Measurements from ENCODE around the gene PLRG1.
A peak's percentile ranks its signal among the peaks of the same experiment; 100 is the strongest.
"Not testable (repeated sequence)": the region's sequence is repeated elsewhere in the genome, so short reads cannot be mapped to it uniquely, and the experiment has no call there.

PLRG1 gene

GRCh38 chr4:154549894-154550790 lies at the start of gene PLRG1:
Gene PLRG1, minus strand, starts transcription at chr4:154550400. Its CDS starts 92 bp downstream, at chr4:154550308.
- DNase-seq, result peak; percentile 96

- DNase-seq, result no peak
Observed at GRCh38 chr4:154597798-154598774, 47.9 kb upstream of the PLRG1 start.

GRCh38 chr4:154597281-154597680 lies 47.1 kb upstream of the PLRG1 start:
- DNase-seq, result not testable (repeated sequence)

- DNase-seq, result no peak
Observed at GRCh38 chr4:154595807-154596206, 45.6 kb upstream of the PLRG1 start.

- not testable (repeated sequence) for DNase-seq
Observed at GRCh38 chr4:154594343-154594742, 44.1 kb upstream of the PLRG1 start.

GRCh38 chr4:154593868-154594267 lies 43.7 kb upstream of the PLRG1 start:
- DNase-seq, result no peak

GRCh38 chr4:154591890-154592289 lies 41.7 kb upstream of the PLRG1 start:
- no peak for DNase-seq

GRCh38 chr4:154590329-154591006 lies 40.3 kb upstream of the PLRG1 start, which contains the start of gene FGA:
Gene FGA, minus strand, starts transcription at chr4:154590742. Its CDS starts 55 bp downstream, at chr4:154590687.
- DNase-seq, result no peak

- no peak for DNase-seq
Observed at GRCh38 chr4:154589296-154590197, 39.3 kb upstream of the PLRG1 start.

GRCh38 chr4:154588198-154588597 lies 38.0 kb upstream of the PLRG1 start:
- no peak for DNase-seq

- no peak for DNase-seq
Observed at GRCh38 chr4:154586296-154587033, 36.3 kb upstream of the PLRG1 start.

- DNase-seq, result no peak
Observed at GRCh38 chr4:154585369-154586018, 35.3 kb upstream of the PLRG1 start.

GRCh38 chr4:154584259-154584658 lies 34.1 kb upstream of the PLRG1 start:
- no peak for DNase-seq

GRCh38 chr4:154583677-154584076 lies 33.5 kb upstream of the PLRG1 start:
- DNase-seq, result no peak

- DNase-seq, result no peak
Observed at GRCh38 chr4:154583230-154583629, 33.0 kb upstream of the PLRG1 start.

GRCh38 chr4:154582723-154583122 lies 32.5 kb upstream of the PLRG1 start:
- no peak for DNase-seq

GRCh38 chr4:154579927-154580326 lies 29.7 kb upstream of the PLRG1 start:
- DNase-seq, result no peak

GRCh38 chr4:154578919-154579318 lies 28.7 kb upstream of the PLRG1 start:
- DNase-seq, result no peak

- DNase-seq, result no peak
Observed at GRCh38 chr4:154577324-154577723, 27.1 kb upstream of the PLRG1 start.

GRCh38 chr4:154574311-154574710 lies 24.1 kb upstream of the PLRG1 start:
- DNase-seq, result no peak

All from activated CD8-positive, alpha-beta memory T cell treated with anti-CD3 and anti-CD28 coated beads, Interleukin-2, amount 50 U/mL, for 4 hours (primary cell).